GM12873 (cell line): ENCODE measurements around the gene AGAP1.

Experiments used
- CTCF ChIP-seq: IDR thresholded peaks from 2 replicates; pipeline ENCODE4 v1.5.1; 2012; ENCODE audit warnings: low read depth, mild to moderate bottlenecking, moderate library complexity, low read length, control low read depth; ENCODE audit not compliant: insufficient read depth; ENCODE audit errors: missing control alignments

The AGAP1 gene

GRCh38 chr2:235526166-235526565 is 32.3 kb downstream of the AGAP1 start:
- TF ChIP-seq CTCF = no peak

GRCh38 chr2:235527806-235528469 is 34.1 kb downstream of the AGAP1 start:
- TF ChIP-seq CTCF = no peak

- no peak for TF ChIP-seq CTCF
Measured at GRCh38 chr2:235529621-235530020, 35.8 kb downstream of the AGAP1 start.

- no peak for TF ChIP-seq CTCF
Measured at GRCh38 chr2:235530735-235531134, 36.9 kb downstream of the AGAP1 start.

- no peak for TF ChIP-seq CTCF
Measured at GRCh38 chr2:235532307-235532706, 38.5 kb downstream of the AGAP1 start.

- no peak for TF ChIP-seq CTCF
Measured at GRCh38 chr2:235533198-235533597, 39.4 kb downstream of the AGAP1 start.

GRCh38 chr2:235533616-235534385 is 40.0 kb downstream of the AGAP1 start:
- TF ChIP-seq CTCF = no peak
